H9 (cell line): ENCODE results near the gene GIPC1. TPM values are rescaled to one million over a fixed set of nuclear protein-coding genes. Genes with fewer than 3 reads are reported as not detected.

Source experiments
- DNase-seq: peaks from one replicate; pipeline ENCODE4 v3.0.0-alpha.2; 2017
- H2AFZ ChIP-seq: one replicate; pipeline ENCODE4 v1.6.1; 2013; ENCODE audit warnings: mild to moderate bottlenecking, low read length, control low read depth, moderate library complexity
- H2AK5ac ChIP-seq: 2 replicates; pipeline ENCODE4 v1.6.1; 2013; ENCODE audit warnings: low read length, control low read depth, mixed read lengths; ENCODE audit not compliant: insufficient read length
- H2BK120ac ChIP-seq: one replicate; pipeline ENCODE4 v1.6.1; 2013; ENCODE audit warnings: low read depth, mild to moderate bottlenecking, low read length, control low read depth, inconsistent platforms; ENCODE audit not compliant: poor library complexity, severe bottlenecking
- H2BK12ac ChIP-seq: 2 replicates; pipeline ENCODE4 v1.6.1; 2013; ENCODE audit warnings: low read length, control low read depth, mixed read lengths, low read depth; ENCODE audit not compliant: insufficient read length
- H2BK15ac ChIP-seq: 2 replicates; pipeline ENCODE4 v1.6.1; 2013; ENCODE audit warnings: low read depth, low read length, control low read depth
- H2BK20ac ChIP-seq: one replicate; pipeline ENCODE4 v1.6.1; 2013; ENCODE audit warnings: low read depth, mild to moderate bottlenecking, low read length, control low read depth, inconsistent platforms; ENCODE audit not compliant: poor library complexity, severe bottlenecking
- H2BK5ac ChIP-seq: 2 replicates; pipeline ENCODE4 v1.6.1; 2013; ENCODE audit warnings: low read length, control low read depth, mixed read lengths; ENCODE audit not compliant: insufficient read length
- H3K14ac ChIP-seq: 2 replicates; pipeline ENCODE4 v1.6.1; 2013; ENCODE audit warnings: low read length, control low read depth; ENCODE audit not compliant: insufficient read depth
- H3K18ac ChIP-seq: 2 replicates; pipeline ENCODE4 v1.6.1; 2013; ENCODE audit warnings: low read depth, mild to moderate bottlenecking, mixed read lengths, low read length, control low read depth; ENCODE audit not compliant: insufficient read length
- H3K23ac ChIP-seq: 2 replicates; pipeline ENCODE4 v1.6.1; 2013; ENCODE audit warnings: low read length, control low read depth, mixed read lengths, low read depth; ENCODE audit not compliant: insufficient read length
- H3K23me2 ChIP-seq: 2 replicates; pipeline ENCODE4 v1.6.1; 2013; ENCODE audit warnings: low read depth, mild to moderate bottlenecking, mixed read lengths, low read length, control low read depth; ENCODE audit not compliant: insufficient read length, poor library complexity, severe bottlenecking
- H3K27ac ChIP-seq: 2 replicates; pipeline ENCODE4 v1.5.1; 2013; ENCODE audit warnings: low read length, control low read depth, mixed read lengths, low read depth; ENCODE audit not compliant: insufficient read length
- H3K27me3 ChIP-seq: 2 replicates; pipeline ENCODE4 v1.6.1; 2013; ENCODE audit warnings: low read length, control low read depth, inconsistent platforms; ENCODE audit not compliant: insufficient read depth
- H3K4ac ChIP-seq: 2 replicates; pipeline ENCODE4 v1.6.1; 2013; ENCODE audit warnings: low read depth, mild to moderate bottlenecking, control low read depth, inconsistent platforms, low read length, moderate library complexity
- H3K4me1 ChIP-seq: 2 replicates; pipeline ENCODE4 v1.6.1; 2013; ENCODE audit warnings: low read length, control low read depth, inconsistent platforms; ENCODE audit not compliant: insufficient read depth
- H3K4me2 ChIP-seq: 2 replicates; pipeline ENCODE4 v1.6.1; 2013; ENCODE audit warnings: low read length, control low read depth, mixed read lengths; ENCODE audit not compliant: insufficient read length, insufficient read depth
- H3K56ac ChIP-seq: 2 replicates; pipeline ENCODE4 v1.6.1; 2013; ENCODE audit warnings: low read depth, mild to moderate bottlenecking, mixed read lengths, low read length, control low read depth; ENCODE audit not compliant: insufficient read length
- H3K79me1 ChIP-seq: 2 replicates; pipeline ENCODE4 v1.6.1; 2013; ENCODE audit warnings: low read depth, mild to moderate bottlenecking, moderate library complexity, low read length, control low read depth, inconsistent platforms; ENCODE audit not compliant: insufficient read depth, poor library complexity, severe bottlenecking
- H3K79me2 ChIP-seq: 2 replicates; pipeline ENCODE4 v1.6.1; 2013; ENCODE audit warnings: low read length, control low read depth, inconsistent platforms; ENCODE audit not compliant: insufficient read depth
- H3K9ac ChIP-seq: 2 replicates; pipeline ENCODE4 v1.6.1; 2013; ENCODE audit warnings: low read length, control low read depth, mixed read lengths; ENCODE audit not compliant: insufficient read length; ENCODE audit errors: extremely low read depth
- H3K9me3 ChIP-seq: one replicate; pipeline ENCODE4 v1.6.1; 2013; ENCODE audit warnings: low read depth, low read length, inconsistent platforms; ENCODE audit not compliant: control insufficient read depth
- H3T11ph ChIP-seq: one replicate; pipeline ENCODE4 v1.6.1; 2013; ENCODE audit warnings: mild to moderate bottlenecking, low read length, control low read depth, inconsistent platforms
- H4K20me1 ChIP-seq: one replicate; pipeline ENCODE4 v1.6.1; 2013; ENCODE audit not compliant: control insufficient read depth, insufficient read length, insufficient read depth
- H4K5ac ChIP-seq: 2 replicates; pipeline ENCODE4 v1.6.1; 2013; ENCODE audit warnings: low read depth, mild to moderate bottlenecking, mixed read lengths, low read length, control low read depth; ENCODE audit not compliant: insufficient read length
- H4K8ac ChIP-seq: replicated peaks from 2 replicates; pipeline ENCODE4 v1.6.1; 2013; ENCODE audit warnings: low read length, control low read depth, mixed read lengths, low read depth; ENCODE audit not compliant: insufficient read length
- H4K91ac ChIP-seq: 2 replicates; pipeline ENCODE4 v1.6.1; 2013; ENCODE audit warnings: low read depth, mild to moderate bottlenecking, moderate library complexity, mixed read lengths, low read length, control low read depth; ENCODE audit not compliant: insufficient read length
- H3K27ac Mint-ChIP-seq, 3 experiments: 2 replicates in 2 of 3; 3 replicates in 1 of 3; pipeline ENCODE4 v1.8.0; 2020 to 2021; ENCODE audit warnings: mixed read lengths in 3 of 3, mild to moderate bottlenecking in 1 of 3, moderate library complexity in 1 of 3
- H3K27me3 Mint-ChIP-seq: 2 replicates; pipeline ENCODE4 v1.8.0; 2021; ENCODE audit warnings: low read depth, mild to moderate bottlenecking, moderate library complexity, mixed read lengths
- H3K36me3 Mint-ChIP-seq, 3 experiments: 2 replicates in 2 of 3; 3 replicates in 1 of 3; pipeline ENCODE4 v1.8.0; 2020 to 2021; ENCODE audit warnings: low read depth in 3 of 3, mixed read lengths in 3 of 3; ENCODE audit not compliant: insufficient read depth in 1 of 3
- H3K4me1 Mint-ChIP-seq, 2 experiments: 2 replicates each; pipeline ENCODE4 v1.8.0; 2020; ENCODE audit warnings: mixed read lengths in 2 of 2
- H3K4me3 Mint-ChIP-seq, 2 experiments: 2 replicates in 1 of 2; 3 replicates in 1 of 2; pipeline ENCODE4 v1.8.0; 2020 to 2021; ENCODE audit warnings: mild to moderate bottlenecking in 2 of 2, mixed read lengths in 2 of 2, moderate library complexity in 1 of 2
- H3K9me3 Mint-ChIP-seq, 2 experiments: 2 replicates in 1 of 2; 3 replicates in 1 of 2; pipeline ENCODE4 v1.8.0; 2020; ENCODE audit warnings: mild to moderate bottlenecking in 2 of 2, mixed read lengths in 2 of 2, moderate library complexity in 1 of 2
- WGBS: extraction: QIAGEN DNeasy Blood & Tissue Kit; methylation state at CpG from one replicate; pipeline ENCODE4 v1.1.7; 2013; ENCODE audit warnings: missing lambda C conversion rate, low lambda C conversion rate, mixed read lengths; ENCODE audit not compliant: insufficient read length; ENCODE audit errors: extremely low coverage; 5-methylcytosine and 5-hydroxymethylcytosine counted together
- total RNA-seq: library from RNA; stranded (reverse); gene quantifications from 2 replicates; pipeline ENCODE4 v1.2.1, GENCODE V29; 2021
- TF ChIP-seq, protein P1 (sequence below): fragments of 200-600 bp; sonication (generic); conservative IDR thresholded peaks from 3 replicates; pipeline ENCODE4 v1.8.0; 2021; ENCODE audit warnings: antibody characterized with exemption, mild to moderate bottlenecking

Gene GIPC1
- total RNA-seq, 1 experiment from 2014 or later: 70.6 TPM

DNA sequence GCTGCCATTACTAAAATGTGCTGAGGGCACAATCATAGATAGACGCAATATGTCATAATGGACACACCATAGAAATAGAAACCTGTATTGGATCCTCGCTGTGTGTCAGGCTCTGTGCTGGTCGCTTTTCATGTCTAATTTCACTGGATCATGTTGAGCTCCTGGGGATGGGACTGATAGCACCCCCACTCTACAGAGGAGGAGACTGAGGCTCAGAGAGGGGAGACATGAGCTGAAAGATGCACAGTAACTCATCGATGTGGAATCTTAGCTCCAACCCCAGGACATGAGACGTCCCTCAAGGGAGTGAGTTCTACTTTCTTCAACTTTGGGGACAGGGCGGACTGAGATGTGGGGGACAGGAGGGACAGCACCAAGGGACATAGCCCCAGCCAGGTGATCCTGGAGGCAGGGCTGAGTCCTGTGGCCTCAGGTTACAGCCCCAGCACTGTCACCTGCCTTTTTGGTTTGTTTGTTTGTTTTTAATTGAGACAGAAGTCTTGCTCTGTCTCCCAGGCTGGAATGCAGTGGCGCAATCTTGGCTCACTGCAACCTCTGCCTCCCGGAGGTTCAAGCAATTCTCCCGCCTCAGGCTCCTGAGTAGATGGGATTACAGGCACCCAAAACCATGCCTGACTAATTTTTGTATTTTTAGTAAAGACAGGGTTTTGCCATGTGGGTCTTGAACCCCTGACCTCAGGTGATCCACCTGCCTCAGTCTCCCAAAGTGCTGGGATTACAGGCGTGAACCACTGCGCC is 6.6 kb upstream of the GIPC1 start:
- Mint-ChIP-seq H3K9me3 (no peaks in the 10 kb centered on the region), H3K36me3 (no peaks in the 10 kb centered on the region), H3K4me1 (peaks cover 7 to 13% of the 10 kb centered on the region in 2 experiments), H3K27me3 (peaks cover 8% of the 10 kb centered on the region), H3K27ac (no peak overlapping the region), H3K4me3 (no peak overlapping the region)
- DNase-seq: no peak
- Histone ChIP-seq H3T11ph (no peak overlapping the region), H3K9me3 (no peaks in the 10 kb centered on the region), H4K8ac (no peak overlapping the region), H4K20me1 (no peaks in the 10 kb centered on the region), H2BK120ac (no peak overlapping the region), H3K79me1 (no peaks in the 10 kb centered on the region), H2AK5ac (no peak overlapping the region), H4K5ac (no peak overlapping the region), H3K4me2 (no peak overlapping the region), H2AFZ (no peak overlapping the region), H3K23ac (no peak overlapping the region), H3K23me2 (no peaks in the 10 kb centered on the region), H2BK5ac (no peak overlapping the region), H3K18ac (no peak overlapping the region), H3K79me2 (no peaks in the 10 kb centered on the region), H3K4ac (no peak overlapping the region), H3K56ac (no peak overlapping the region), H3K27ac (no peak overlapping the region), H3K27me3 (no peaks in the 10 kb centered on the region), H4K91ac (no peak overlapping the region), H2BK20ac (no peak overlapping the region), H3K14ac (no peak overlapping the region), H3K9ac (no peak overlapping the region), H2BK15ac (no peak overlapping the region), H2BK12ac (no peak overlapping the region), H3K4me1 (no peaks in the 10 kb centered on the region)
- no CpG with 5 or more reads among the region's 11 CpGs for WGBS
- TF ChIP-seq, protein P1, sequence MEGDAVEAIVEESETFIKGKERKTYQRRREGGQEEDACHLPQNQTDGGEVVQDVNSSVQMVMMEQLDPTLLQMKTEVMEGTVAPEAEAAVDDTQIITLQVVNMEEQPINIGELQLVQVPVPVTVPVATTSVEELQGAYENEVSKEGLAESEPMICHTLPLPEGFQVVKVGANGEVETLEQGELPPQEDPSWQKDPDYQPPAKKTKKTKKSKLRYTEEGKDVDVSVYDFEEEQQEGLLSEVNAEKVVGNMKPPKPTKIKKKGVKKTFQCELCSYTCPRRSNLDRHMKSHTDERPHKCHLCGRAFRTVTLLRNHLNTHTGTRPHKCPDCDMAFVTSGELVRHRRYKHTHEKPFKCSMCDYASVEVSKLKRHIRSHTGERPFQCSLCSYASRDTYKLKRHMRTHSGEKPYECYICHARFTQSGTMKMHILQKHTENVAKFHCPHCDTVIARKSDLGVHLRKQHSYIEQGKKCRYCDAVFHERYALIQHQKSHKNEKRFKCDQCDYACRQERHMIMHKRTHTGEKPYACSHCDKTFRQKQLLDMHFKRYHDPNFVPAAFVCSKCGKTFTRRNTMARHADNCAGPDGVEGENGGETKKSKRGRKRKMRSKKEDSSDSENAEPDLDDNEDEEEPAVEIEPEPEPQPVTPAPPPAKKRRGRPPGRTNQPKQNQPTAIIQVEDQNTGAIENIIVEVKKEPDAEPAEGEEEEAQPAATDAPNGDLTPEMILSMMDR: no peak
